ENCODE results near the gene CAPZA3. TPM values are rescaled to one million over a fixed set of nuclear protein-coding genes. Genes with fewer than 3 reads are reported as not detected.

Gene CAPZA3
- total RNA-seq, 1 experiment from 2014 or later, result not detected

DNA sequence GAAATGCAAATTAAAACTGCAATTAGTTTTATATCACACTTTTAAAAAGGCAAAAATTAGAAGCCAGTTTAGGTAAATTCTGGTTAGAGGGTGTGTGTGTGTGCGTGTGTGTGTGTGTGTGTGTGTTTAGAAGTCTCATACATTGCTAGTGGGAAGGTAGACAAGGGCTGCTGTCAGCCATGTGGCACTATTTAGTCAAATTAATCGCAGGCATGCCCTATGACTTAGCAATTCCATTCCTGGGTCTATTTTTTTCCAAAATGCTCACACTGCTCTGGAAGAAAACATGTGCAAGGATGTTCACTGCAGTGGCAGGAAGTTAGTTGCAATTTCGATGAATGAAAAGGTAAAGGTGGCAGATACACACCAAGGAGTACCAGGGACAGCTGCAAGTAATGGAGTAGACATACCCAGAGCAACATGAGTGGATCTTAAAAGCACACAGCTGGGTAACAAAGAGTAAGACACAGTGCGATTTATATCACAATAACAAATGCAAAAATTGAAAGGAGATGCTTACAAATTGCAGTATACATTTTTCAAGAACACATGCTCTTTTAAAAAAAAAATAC is 11.6 kb downstream of the CAPZA3 start:
- BruUV-seq (replicated peaks), result no TSS peak
- no peak overlapping the region for H3K27ac ChIP-seq (ENCODE audit: low read depth, low read length, poor library complexity, severe bottlenecking)
- ChIA-PET CTCF (no interaction called here), POLR2A (ENCODE audit: low non-redundant PET) (no interaction called here)
- no peak overlapping the region for H3K4me3 ChIP-seq (ENCODE audit: low read depth, low read length, poor library complexity, severe bottlenecking)
- H3K9me3 ChIP-seq (ENCODE audit: low read depth, low read length, poor library complexity, severe bottlenecking), result no peaks in the 10 kb centered on the region
- TF ChIP-seq, protein P1, sequence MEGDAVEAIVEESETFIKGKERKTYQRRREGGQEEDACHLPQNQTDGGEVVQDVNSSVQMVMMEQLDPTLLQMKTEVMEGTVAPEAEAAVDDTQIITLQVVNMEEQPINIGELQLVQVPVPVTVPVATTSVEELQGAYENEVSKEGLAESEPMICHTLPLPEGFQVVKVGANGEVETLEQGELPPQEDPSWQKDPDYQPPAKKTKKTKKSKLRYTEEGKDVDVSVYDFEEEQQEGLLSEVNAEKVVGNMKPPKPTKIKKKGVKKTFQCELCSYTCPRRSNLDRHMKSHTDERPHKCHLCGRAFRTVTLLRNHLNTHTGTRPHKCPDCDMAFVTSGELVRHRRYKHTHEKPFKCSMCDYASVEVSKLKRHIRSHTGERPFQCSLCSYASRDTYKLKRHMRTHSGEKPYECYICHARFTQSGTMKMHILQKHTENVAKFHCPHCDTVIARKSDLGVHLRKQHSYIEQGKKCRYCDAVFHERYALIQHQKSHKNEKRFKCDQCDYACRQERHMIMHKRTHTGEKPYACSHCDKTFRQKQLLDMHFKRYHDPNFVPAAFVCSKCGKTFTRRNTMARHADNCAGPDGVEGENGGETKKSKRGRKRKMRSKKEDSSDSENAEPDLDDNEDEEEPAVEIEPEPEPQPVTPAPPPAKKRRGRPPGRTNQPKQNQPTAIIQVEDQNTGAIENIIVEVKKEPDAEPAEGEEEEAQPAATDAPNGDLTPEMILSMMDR (conservative IDR thresholded peaks at IDR 0.05; ENCODE audit: low read depth, low read length), result no peak
- no peak for TF ChIP-seq EZH2 (IDR thresholded peaks at IDR 0.05; ENCODE audit: borderline replicate concordance, low read depth, low read length, poor library complexity, severe bottlenecking)
- H3K27me3 ChIP-seq (replicated peaks; ENCODE audit: insufficient read depth, low read depth, low read length, poor library complexity), result no peaks in the 10 kb centered on the region
- intact Hi-C loops (cut with micrococcal nuclease; ENCODE audit: unreplicated experiment), result no loop called here
- no peak for DNase-seq (ENCODE audit: low spot score)
- no peaks in the 10 kb centered on the region for H3K36me3 ChIP-seq (ENCODE audit: insufficient read depth, low read length, poor library complexity, severe bottlenecking)
- no peaks in the 10 kb centered on the region for H3K4me1 ChIP-seq (ENCODE audit: insufficient read depth, low read length, poor library complexity, severe bottlenecking)

DNA sequence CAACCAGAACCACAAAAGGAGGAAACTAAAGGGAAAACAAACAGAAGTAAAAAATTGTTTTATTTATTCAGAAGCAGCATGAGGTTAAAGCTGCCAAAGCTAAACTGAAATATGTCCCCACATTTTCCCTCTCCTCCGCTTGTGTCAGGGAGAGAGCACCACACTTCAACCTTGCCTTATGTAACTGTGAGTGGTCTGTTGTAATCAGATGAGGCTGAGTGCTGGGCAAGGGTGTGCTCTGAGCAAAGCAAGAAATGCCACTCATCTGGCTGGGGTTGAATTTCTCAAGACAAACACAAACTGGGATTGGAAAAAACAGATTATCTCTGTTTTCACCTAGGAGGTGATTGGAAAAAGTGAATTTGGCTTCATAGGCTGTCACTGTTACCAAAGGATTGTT is 12.2 kb downstream of the CAPZA3 start:
- intact Hi-C loops (cut with micrococcal nuclease; ENCODE audit: unreplicated experiment), result no loop called here
- CTCF ChIA-PET, result no interaction called here
- Histone ChIP-seq H3K4me1 (ENCODE audit: insufficient read depth, low read length, poor library complexity, severe bottlenecking) (no peaks in the 10 kb centered on the region), H3K36me3 (ENCODE audit: insufficient read depth, low read length, poor library complexity, severe bottlenecking) (no peaks in the 10 kb centered on the region), H3K9me3 (ENCODE audit: low read depth, low read length, poor library complexity, severe bottlenecking) (no peaks in the 10 kb centered on the region), H3K27ac (ENCODE audit: low read depth, low read length, poor library complexity, severe bottlenecking) (no peak overlapping the region), H3K4me3 (ENCODE audit: low read depth, low read length, poor library complexity, severe bottlenecking) (no peak overlapping the region), H3K27me3 (replicated peaks; ENCODE audit: insufficient read depth, low read depth, low read length, poor library complexity) (no peaks in the 10 kb centered on the region)
- POLR2A ChIA-PET (ENCODE audit: low non-redundant PET), result no interaction called here
- no peak for TF ChIP-seq EZH2 (IDR thresholded peaks at IDR 0.05; ENCODE audit: borderline replicate concordance, low read depth, low read length, poor library complexity, severe bottlenecking)
- TF ChIP-seq, protein P1 (conservative IDR thresholded peaks at IDR 0.05; ENCODE audit: low read depth, low read length), result no peak
- DNase-seq (ENCODE audit: low spot score), result no peak
- BruUV-seq (replicated peaks), result no TSS peak

DNA sequence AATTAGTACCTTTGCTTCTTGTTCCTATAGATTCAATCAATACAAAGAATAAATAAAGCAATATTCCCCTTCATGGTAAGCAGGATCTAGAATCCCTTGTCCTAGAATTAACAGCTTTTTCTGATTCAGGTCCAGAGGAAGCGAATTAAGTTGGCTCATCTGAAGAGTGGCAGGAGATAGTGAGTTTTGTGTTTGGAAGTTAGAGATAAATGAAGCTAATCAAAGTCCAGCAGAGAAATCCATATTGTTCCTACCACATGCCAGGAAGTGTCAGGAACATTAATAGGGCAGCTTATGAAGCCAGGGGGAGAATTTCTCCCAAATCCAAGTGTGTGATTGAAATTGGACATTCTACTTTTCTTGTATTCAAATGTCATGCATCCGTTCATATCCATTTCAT is 13.9 kb downstream of the CAPZA3 start:
- intact Hi-C loops (cut with micrococcal nuclease; ENCODE audit: unreplicated experiment), result no loop called here
- ChIA-PET CTCF (interaction anchor here (0.6 kb wide), 1 partner anchor 405 kb away, joined by 3 read pairs; no protein-coding TSS in a partner anchor), POLR2A (ENCODE audit: low non-redundant PET) (no interaction called here)
- DNase-seq (ENCODE audit: low spot score), result no peak
- Histone ChIP-seq H3K27ac (ENCODE audit: low read depth, low read length, poor library complexity, severe bottlenecking) (no peak overlapping the region), H3K27me3 (replicated peaks; ENCODE audit: insufficient read depth, low read depth, low read length, poor library complexity) (no peaks in the 10 kb centered on the region), H3K4me1 (ENCODE audit: insufficient read depth, low read length, poor library complexity, severe bottlenecking) (no peaks in the 10 kb centered on the region), H3K9me3 (ENCODE audit: low read depth, low read length, poor library complexity, severe bottlenecking) (no peaks in the 10 kb centered on the region), H3K4me3 (ENCODE audit: low read depth, low read length, poor library complexity, severe bottlenecking) (no peak overlapping the region), H3K36me3 (ENCODE audit: insufficient read depth, low read length, poor library complexity, severe bottlenecking) (no peaks in the 10 kb centered on the region)
- TF ChIP-seq, protein P1 (conservative IDR thresholded peaks at IDR 0.05; ENCODE audit: low read depth, low read length), result no peak
- TF ChIP-seq EZH2 (IDR thresholded peaks at IDR 0.05; ENCODE audit: borderline replicate concordance, low read depth, low read length, poor library complexity, severe bottlenecking), result no peak
- no TSS peak for BruUV-seq (replicated peaks)

All from A673 (cell line).